Stimulated activated CD8-positive, alpha-beta memory T cell treated with anti-CD3 and anti-CD28 coated beads, Interleukin-12 subunit alpha, Interleukin-12 subunit beta, amount 100 ng/mL, for 4 hours (primary cell): ENCODE measurements around the gene C1orf232.

Experiments
- DNase-seq: peaks from one replicate; pipeline ENCODE4 v3.0.0-alpha.2; 2020; ENCODE audit warnings: low read depth

C1orf232 gene

DNA sequence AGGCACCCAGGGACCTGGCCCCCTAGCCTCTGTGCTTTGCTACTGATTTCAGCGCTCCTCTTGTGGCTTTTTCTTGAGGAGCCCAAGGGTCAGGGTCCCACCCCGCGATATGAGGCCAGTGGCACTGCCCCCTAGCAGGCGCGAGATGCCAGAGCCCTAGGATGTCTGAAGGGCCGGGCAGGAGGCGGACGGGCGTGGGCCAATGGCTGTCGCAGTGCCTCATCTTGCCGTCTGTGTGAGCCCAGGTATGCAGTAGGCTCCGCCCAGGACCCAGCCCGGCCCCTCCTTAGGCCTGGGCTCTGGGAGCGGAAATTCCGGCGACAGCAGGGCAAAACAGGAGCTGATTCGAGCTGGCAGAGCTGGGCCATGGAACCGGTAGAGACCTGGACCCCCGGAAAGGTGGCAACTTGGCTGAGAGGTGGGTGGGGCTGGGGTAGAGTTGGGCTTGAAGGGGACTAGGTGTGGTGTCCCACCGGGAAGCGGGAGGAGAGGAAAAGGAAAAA is 8.5 kb upstream of the C1orf232 start, which contains the start of gene CNKSR1:
TSS of gene CNKSR1 (plus strand) at position 310 of the 503 bp plus-strand sequence. CDS start at position 367, 57 bp downstream.
- no peak for DNase-seq

DNA sequence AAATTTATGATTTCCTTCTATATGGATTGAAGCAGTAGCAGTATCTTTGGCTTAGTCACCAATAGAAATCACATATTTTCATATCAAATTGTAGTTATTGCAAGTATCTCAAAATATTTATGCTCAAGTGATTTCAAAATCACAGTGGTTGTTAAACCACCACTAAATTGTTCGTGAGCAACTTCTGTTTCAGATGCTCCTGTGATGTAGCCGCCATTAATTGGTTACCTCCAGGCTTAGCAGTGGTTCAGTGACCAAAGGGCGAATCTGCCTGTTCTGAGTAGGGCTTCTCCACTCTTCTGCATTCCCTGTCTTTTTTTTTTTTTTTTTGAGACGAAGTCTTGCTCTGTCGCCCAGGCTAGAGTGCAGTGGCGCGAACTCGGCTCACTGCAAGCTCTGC is 6.6 kb upstream of the C1orf232 start:
- DNase-seq: no peak

GRCh38 chr1:26171084-26172072 is 2.6 kb upstream of the C1orf232 start, which contains the start of gene ZNF593OS:
Gene ZNF593OS (minus strand): TSS chr1:26171832. CDS start chr1:26171661, 171 bp downstream.
- DNase-seq: no peak

GRCh38 chr1:26170472-26170821 is 1.7 kb upstream of the C1orf232 start:
- no peak for DNase-seq

- DNase-seq: peak; percentile 81
Measured at GRCh38 chr1:26169669-26170471, 1.1 kb upstream of the C1orf232 start, which contains the start of gene ZNF593. Gene ZNF593 (plus strand): TSS chr1:26169908. CDS start chr1:26169984, 76 bp downstream.

- no peak for DNase-seq
Measured at GRCh38 chr1:26169198-26169554, 413 bp upstream of the C1orf232 start.

DNA sequence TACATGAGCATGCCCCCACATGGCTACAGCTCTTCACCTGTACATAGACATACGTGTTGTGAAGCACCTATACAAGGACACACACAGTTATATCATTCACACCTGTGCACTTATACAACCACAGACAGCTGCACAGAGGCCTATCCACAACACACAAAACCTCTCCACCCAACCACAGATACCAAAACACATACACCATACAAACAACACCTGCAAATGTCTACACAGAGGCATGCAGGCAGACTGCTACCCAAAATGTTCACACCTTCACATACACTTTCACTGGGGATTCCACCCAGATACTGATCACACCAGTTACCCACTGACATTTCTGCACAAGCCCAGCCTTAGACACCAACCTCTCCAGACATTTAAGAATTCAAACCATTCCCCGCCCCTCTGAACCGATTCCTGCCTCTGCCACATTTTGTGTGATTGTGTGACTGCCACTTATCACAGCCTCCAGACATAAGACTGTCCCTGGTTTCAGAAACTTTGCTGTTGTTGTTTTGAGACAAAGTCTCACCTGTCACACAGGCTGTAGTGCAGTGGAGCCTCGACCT is 2.0 kb downstream of the C1orf232 start:
- DNase-seq: no peak

- no peak for DNase-seq
Measured at GRCh38 chr1:26164861-26165842, 3.6 kb downstream of the C1orf232 start.

GRCh38 chr1:26164036-26164860 is 4.5 kb downstream of the C1orf232 start:
- peak; percentile 35 for DNase-seq

GRCh38 chr1:26163684-26164035 is 5.1 kb downstream of the C1orf232 start:
- DNase-seq: no peak

- DNase-seq: no peak
Measured at GRCh38 chr1:26162220-26162709, 6.5 kb downstream of the C1orf232 start.

GRCh38 chr1:26161415-26162219 is 7.1 kb downstream of the C1orf232 start:
- peak; percentile 11 for DNase-seq

DNA sequence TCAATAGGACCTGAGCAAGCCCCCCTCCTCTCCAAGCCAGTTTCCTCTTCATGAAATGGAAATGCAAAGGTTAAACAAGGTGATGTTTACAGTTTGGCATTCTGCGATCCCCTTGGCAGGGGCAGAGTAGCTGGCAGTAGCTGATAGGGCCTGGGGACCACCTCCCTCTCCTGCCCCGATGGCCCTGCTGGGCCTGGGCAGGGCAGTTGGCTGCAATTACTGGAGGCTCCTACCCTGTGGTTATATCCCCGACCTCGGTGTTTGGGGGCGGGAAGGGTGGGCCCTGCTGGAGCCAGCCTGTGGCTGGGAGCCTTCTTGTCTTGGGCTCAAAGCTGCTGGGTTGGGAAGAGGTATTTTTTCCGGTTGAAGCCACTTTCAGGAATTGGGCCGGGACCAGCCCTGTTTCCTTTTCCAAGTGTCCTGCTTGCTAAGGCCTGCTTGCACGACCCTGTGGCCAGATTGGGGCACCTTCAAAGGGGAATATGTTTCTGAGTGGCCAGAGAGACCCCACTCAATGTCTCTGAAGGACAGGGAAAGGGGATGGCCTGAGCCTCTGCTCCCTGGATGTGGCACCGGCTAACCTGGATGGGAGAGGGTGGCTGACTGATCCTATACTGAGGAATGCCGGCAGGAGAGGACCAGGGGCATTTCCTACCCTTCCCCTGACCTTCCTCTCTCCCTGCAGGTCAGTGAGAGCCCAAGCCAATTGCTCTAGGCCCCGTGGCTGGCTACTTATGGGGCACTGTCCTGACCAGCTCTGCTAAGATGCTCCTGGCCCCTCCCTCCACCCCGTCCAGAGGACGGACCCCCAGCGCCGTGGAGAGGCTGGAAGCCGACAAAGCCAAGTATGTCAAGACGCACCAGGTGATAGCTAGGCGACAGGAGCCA is 8.0 kb downstream of the C1orf232 start:
- DNase-seq: no peak

GRCh38 chr1:26159743-26160039 is 9.1 kb downstream of the C1orf232 start:
- DNase-seq: no peak

DNA sequence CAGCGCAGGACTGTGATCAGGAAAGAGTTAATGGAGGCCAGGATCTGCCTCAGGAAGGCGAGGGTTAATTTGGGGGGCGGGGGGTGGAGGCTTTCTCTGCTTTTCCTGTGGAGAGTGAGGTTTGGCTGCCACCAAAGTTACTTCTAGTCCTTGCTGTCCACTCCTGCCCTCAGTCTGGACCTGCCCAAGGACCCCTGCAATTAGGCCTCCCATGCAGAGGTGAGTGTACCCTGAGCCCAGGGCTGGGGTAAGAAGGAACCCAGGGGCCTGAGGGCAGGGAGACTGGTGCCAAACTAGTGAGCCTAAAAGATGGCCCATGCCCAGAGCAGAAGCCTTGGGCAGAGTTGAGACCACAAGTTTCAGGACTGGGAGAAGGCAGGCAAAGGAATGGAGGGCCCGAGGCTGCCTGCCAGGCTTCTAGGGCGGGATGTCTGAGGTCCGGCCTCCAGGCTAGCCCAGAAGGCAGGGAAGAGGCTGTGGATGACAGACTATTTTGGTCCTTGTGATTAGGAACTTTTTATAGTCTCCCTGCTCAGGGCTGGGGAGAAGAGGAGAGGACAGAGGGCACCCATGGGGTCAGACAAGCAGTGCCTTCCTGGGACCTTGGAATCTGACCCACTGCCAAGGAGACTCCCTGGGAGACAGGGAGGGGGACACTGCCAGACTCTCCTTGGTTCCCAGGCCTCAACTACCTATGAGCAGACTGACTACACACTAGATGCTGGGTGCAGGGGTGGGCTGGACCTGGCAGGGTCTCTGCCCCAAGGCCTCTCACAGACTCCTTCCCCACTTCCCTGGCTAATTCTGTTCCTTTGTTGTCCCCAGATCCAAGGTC is 9.6 kb downstream of the C1orf232 start, which contains the start of gene FAM110D:
TSS of gene FAM110D (plus strand) at position 172 of the 835 bp plus-strand sequence. CDS start 2,213 bp downstream, outside the sequence.
- no peak for DNase-seq

GRCh38 chr1:26158271-26158907 is 10.4 kb downstream of the C1orf232 start:
- no peak for DNase-seq
